Prostate gland (tissue), 2 donors: Measurements from ENCODE around the gene ZMIZ1.

Source experiments
- CTCF ChIP-seq, 4 experiments: fragments of 200-600 bp in 2 of 4; fragments of 450-650 bp in 2 of 4; sonication (generic) in 2 of 4; IDR thresholded peaks; 1 replicate in 3 of 4; 2 replicates in 1 of 4; pipeline ENCODE4 v1.5.1; 2016 to 2019; ENCODE audit warnings: antibody characterized with exemption in 4 of 4, mild to moderate bottlenecking in 2 of 4, moderate library complexity in 2 of 4
- POLR2A ChIP-seq: fragments of 450-650 bp; IDR thresholded peaks from one replicate; pipeline ENCODE4 v1.6.1; 2016; ENCODE audit warnings: antibody characterized with exemption, mild to moderate bottlenecking
- POLR2AphosphoS5 ChIP-seq: sonication (generic); formaldehyde crosslinking; IDR thresholded peaks from one replicate; pipeline ENCODE4 v1.6.1; 2017; ENCODE audit warnings: antibody characterized with exemption

DNA sequence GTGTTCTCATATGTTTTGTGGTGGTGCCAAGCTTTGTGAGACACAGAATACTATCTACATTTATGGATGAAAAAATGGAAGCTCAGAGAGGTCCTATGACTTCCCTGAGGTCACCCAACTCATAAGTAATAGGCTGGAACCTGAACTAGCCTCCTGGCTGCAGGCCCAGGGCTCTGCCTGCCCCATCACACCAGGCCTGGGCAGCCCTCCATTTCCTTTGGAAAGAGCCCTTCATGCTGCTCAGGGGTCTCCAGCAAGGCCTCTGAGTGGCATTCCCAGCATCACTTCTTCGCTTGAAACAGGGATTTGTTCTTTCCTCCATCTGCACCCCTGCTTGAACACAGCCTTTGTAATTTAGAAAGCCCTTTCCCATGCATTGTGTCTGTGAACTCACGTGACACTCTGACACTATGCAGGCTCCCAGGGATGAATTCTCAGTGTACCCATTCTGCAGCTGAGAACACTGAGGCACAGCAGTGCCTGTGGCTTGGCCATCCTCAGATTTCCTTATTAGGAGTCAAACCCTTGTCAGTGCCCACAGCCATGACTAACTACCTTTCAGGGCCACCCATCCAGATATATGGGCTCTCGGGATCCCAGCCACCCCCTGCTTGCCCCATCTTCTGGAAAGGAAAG, 150.7 kb downstream of the ZMIZ1 start:
- TF ChIP-seq POLR2AphosphoS5 (peak; percentile 18), CTCF (IDR thresholded peaks at IDR 0.05) (no peak), POLR2A (no peak)
